A549 (cell line): ENCODE measurements around the gene ADD2. TPM values are rescaled to one million over a fixed set of nuclear protein-coding genes. Genes with fewer than 3 reads are reported as not detected.

Source experiments
- ATAC-seq, 2 experiments: fragments of 200-7000 bp in 1 of 2; fragments of >200 bp in 1 of 2; cut with Nextera tagmentation in 1 of 2; cut with Tn5 transposase in 1 of 2; 3 replicates each; pipeline versions ENCODE4 v1.8.0 to v1.9.1; 2018 to 2020; ENCODE audit warnings: mild to moderate bottlenecking in 1 of 2, moderate library complexity in 1 of 2
- CTCF ChIA-PET: fragments of 300-600 bp; sonication (Branson Sonifier 250); formaldehyde crosslinking; extraction: SDS; loops from one replicate; lab custom pipeline; 2021; ENCODE audit warnings: antibody characterized with exemption, inconsistent platforms; lab: Yijun Ruan, JAX
- POLR2A ChIA-PET: fragments of 350-600 bp; formaldehyde crosslinking; extraction: SDS; loops from one replicate; lab custom pipeline; 2021; ENCODE audit warnings: antibody characterized with exemption, inconsistent platforms; lab: Yijun Ruan, JAX
- DNase-seq, 2 experiments: peaks; one replicate each; pipeline versions ENCODE4 v3.0.0 to v3.0.0-alpha.2; 2011 to 2016; ENCODE audit warnings: low read depth in 1 of 2, low spot score in 1 of 2
- FAIRE-seq: peaks from 2 replicates; lab custom pipeline; 2011; peaks lifted over from hg19 to GRCh38; lab: Jason Lieb, UNC
- H3K27ac ChIP-seq, 2 experiments: fragments of >200 bp; sonication (Bioruptor Twin); formaldehyde crosslinking; 3 replicates each; pipeline ENCODE4 v1.5.1; 2016 to 2017
- H3K4me1 ChIP-seq: fragments of >200 bp; sonication (Bioruptor Twin); formaldehyde crosslinking; 3 replicates; pipeline ENCODE4 v1.6.1; 2016
- H3K4me2 ChIP-seq: fragments of >200 bp; sonication (Bioruptor Twin); formaldehyde crosslinking; 3 replicates; pipeline ENCODE4 v1.6.1; 2016
- H3K4me3 ChIP-seq: fragments of >200 bp; sonication (Bioruptor Twin); formaldehyde crosslinking; 3 replicates; pipeline ENCODE4 v1.5.1; 2016
- H3K9me3 ChIP-seq: fragments of >200 bp; sonication (Bioruptor Twin); formaldehyde crosslinking; 3 replicates; pipeline ENCODE4 v1.6.1; 2016
- ATOH8 ChIP-seq: fragments of 250-450 bp; sonication (Bioruptor Pico); IDR thresholded peaks from 2 replicates; pipeline ENCODE4 v1.5.0; 2020; ENCODE audit warnings: low read depth, mild to moderate bottlenecking, moderate library complexity
- BCL3 ChIP-seq: fragments of >200 bp; sonication (Bioruptor Twin); formaldehyde crosslinking; IDR thresholded peaks from 3 replicates; pipeline ENCODE4 v1.6.1; 2016
- BHLHE40 ChIP-seq: IDR thresholded peaks from 2 replicates; pipeline ENCODE4 v1.6.1; 2012; ENCODE audit warnings: low read depth, low read length, inconsistent platforms
- CBX2 ChIP-seq: fragments of 200-600 bp; sonication (generic); IDR thresholded peaks from 2 replicates; pipeline ENCODE4 v1.6.1; 2016; ENCODE audit warnings: low read depth, mild to moderate bottlenecking, borderline replicate concordance
- CEBPB ChIP-seq, 2 experiments: fragments of >200 bp in 1 of 2; sonication (Bioruptor Twin) in 1 of 2; formaldehyde crosslinking in 1 of 2; IDR thresholded peaks; 2 replicates each; pipeline ENCODE4 v1.6.1; 2012 to 2016
- E2F6 ChIP-seq: IDR thresholded peaks from 2 replicates; pipeline ENCODE4 v1.6.1; 2012; ENCODE audit warnings: low read depth, borderline replicate concordance
- EHF ChIP-seq: fragments of 250-450 bp; sonication (Bioruptor Pico); IDR thresholded peaks from 2 replicates; pipeline ENCODE4 v1.5.0; 2020; ENCODE audit warnings: mild to moderate bottlenecking
- FOSB ChIP-seq: fragments of 250-450 bp; sonication (Bioruptor Pico); IDR thresholded peaks from 2 replicates; pipeline ENCODE4 v1.5.0; 2020; ENCODE audit warnings: mild to moderate bottlenecking, moderate library complexity
- FOXS1 ChIP-seq: fragments of 250-450 bp; sonication (Bioruptor Pico); IDR thresholded peaks from 2 replicates; pipeline ENCODE4 v1.5.0; 2020; ENCODE audit warnings: mild to moderate bottlenecking, moderate library complexity
- GATA3 ChIP-seq: IDR thresholded peaks from 2 replicates; pipeline ENCODE4 v1.6.1; 2012; ENCODE audit warnings: borderline replicate concordance
- HMGXB4 ChIP-seq: fragments of 250-450 bp; sonication (Bioruptor Pico); IDR thresholded peaks from 2 replicates; pipeline ENCODE4 v1.5.0; 2021; ENCODE audit warnings: mild to moderate bottlenecking, moderate library complexity, borderline replicate concordance
- HOXA7 ChIP-seq: fragments of 250-450 bp; sonication (Bioruptor Pico); IDR thresholded peaks from 2 replicates; pipeline ENCODE4 v1.5.0; 2020; ENCODE audit warnings: mild to moderate bottlenecking, moderate library complexity
- JUN ChIP-seq, 2 experiments: fragments of >200 bp; sonication (Bioruptor Twin); formaldehyde crosslinking; IDR thresholded peaks; 2 replicates in 1 of 2; 3 replicates in 1 of 2; pipeline ENCODE4 v1.6.1; 2016 to 2017
- KDM1A ChIP-seq: fragments of 200-600 bp; sonication (generic); IDR thresholded peaks from 2 replicates; pipeline ENCODE4 v1.6.1; 2016; ENCODE audit warnings: low read depth, mild to moderate bottlenecking
- KDM5A ChIP-seq: fragments of 200-600 bp; sonication (generic); IDR thresholded peaks from 2 replicates; pipeline ENCODE4 v1.6.1; 2016; ENCODE audit warnings: antibody characterized with exemption, mild to moderate bottlenecking
- MAZ ChIP-seq: fragments of 150-350 bp; IDR thresholded peaks from 2 replicates; pipeline ENCODE4 v1.6.1; 2014; ENCODE audit warnings: antibody characterized with exemption, low read depth, low read length, borderline replicate concordance
- MYC ChIP-seq: IDR thresholded peaks from 2 replicates; pipeline ENCODE4 v1.6.1; 2012; ENCODE audit warnings: mild to moderate bottlenecking, inconsistent platforms, low read length, improper control_type of control experiment, borderline replicate concordance
- NFE2L2 ChIP-seq: fragments of 150-350 bp; conservative IDR thresholded peaks from 2 replicates; pipeline ENCODE4 v1.6.1; 2014; ENCODE audit warnings: low read length
- NPAS2 ChIP-seq: fragments of 250-450 bp; sonication (Bioruptor Pico); IDR thresholded peaks from 2 replicates; pipeline ENCODE4 v1.8.0; 2022; ENCODE audit warnings: mild to moderate bottlenecking, moderate library complexity, borderline replicate concordance
- PBX3 ChIP-seq: IDR thresholded peaks from 2 replicates; pipeline ENCODE4 v1.6.1; 2012
- POLR2A ChIP-seq: IDR thresholded peaks from 2 replicates; pipeline ENCODE4 v1.6.1; 2012; ENCODE audit warnings: mild to moderate bottlenecking, low read length
- POLR2AphosphoS2 ChIP-seq: conservative IDR thresholded peaks from 2 replicates; pipeline ENCODE4 v1.6.1; 2012; ENCODE audit warnings: low read length, improper control_type of control experiment, inconsistent platforms
- RAD21 ChIP-seq, 2 experiments: fragments of >200 bp in 1 of 2; sonication (Bioruptor Twin) in 1 of 2; formaldehyde crosslinking in 1 of 2; IDR thresholded peaks in 1 of 2; conservative IDR thresholded peaks in 1 of 2; 2 replicates in 1 of 2; 3 replicates in 1 of 2; pipeline ENCODE4 v1.6.1; 2012 to 2018; ENCODE audit warnings: inconsistent platforms in 1 of 2
- RCOR1 ChIP-seq: fragments of 150-350 bp; IDR thresholded peaks from 2 replicates; pipeline ENCODE4 v1.6.1; 2014; ENCODE audit warnings: antibody characterized with exemption, low read length, low read depth
- SMC3 ChIP-seq: fragments of >200 bp; sonication (Bioruptor Twin); formaldehyde crosslinking; IDR thresholded peaks from 3 replicates; pipeline ENCODE4 v1.6.1; 2018; ENCODE audit warnings: inconsistent platforms
- SREBF2 ChIP-seq: fragments of 450-650 bp; IDR thresholded peaks from 2 replicates; pipeline ENCODE4 v1.6.1; 2014; ENCODE audit warnings: mild to moderate bottlenecking, moderate library complexity
- USF2 ChIP-seq: fragments of 450-650 bp; IDR thresholded peaks from 2 replicates; pipeline ENCODE4 v1.6.1; 2014; ENCODE audit warnings: antibody characterized with exemption
- ZSCAN20 ChIP-seq: fragments of 250-450 bp; sonication (Bioruptor Pico); IDR thresholded peaks from 2 replicates; pipeline ENCODE4 v1.8.0; 2022; ENCODE audit warnings: mild to moderate bottlenecking, moderate library complexity
- WGBS: methylation state at CpG from one replicate; pipeline ENCODE4 v1.1.6; 2017; ENCODE audit errors: missing lambda C conversion rate; 5-methylcytosine and 5-hydroxymethylcytosine counted together
- polyA plus RNA-seq, 4 experiments: library from polyadenylated mRNA; depleted of rRNA in 3 of 4; stranded (reverse); fragments of >200 nt; fragmentation: RNase III in 1 of 4; extraction: RNeasy Plus Mini Kit Qiagen cat#74134 plus additional on column Dnase treatment in 1 of 4; gene quantifications; 2 replicates in 3 of 4; 3 replicates in 1 of 4; pipeline ENCODE4 v1.2.3, GENCODE V29; 2011 to 2017

Gene ADD2
- polyA plus RNA-seq, 2 of the 4 experiments (the other 2 are of a cell fraction): 18.0 to 25.5 TPM

- DNase-seq: no peak
- CTCF ChIA-PET: interaction anchor here (0.8 to 7.6 kb wide), 12 partner anchors 10 to 355 kb away, joined by 3 to 57 read pairs (median 8); partner anchors contain the start of gene ANKRD53
- Histone ChIP-seq H3K4me3 (no peak overlapping the region), H3K4me1 (no peaks in the 10 kb centered on the region), H3K27ac (no peak overlapping the region), H3K4me2 (no peak overlapping the region), H3K9me3 (no peaks in the 10 kb centered on the region)
- no peak for ATAC-seq
- TF ChIP-seq BCL3 (no peak), FOXS1 (CRISPR knock-in tag) (no peak), RAD21 (conservative IDR thresholded peaks at IDR 0.05 in 1 of 2, IDR thresholded peaks at IDR 0.05 in 1 of 2) (no peak), ZSCAN20 (CRISPR knock-in tag) (no peak), CBX2 (no peak)
- FAIRE-seq: no peak
- POLR2A ChIA-PET: no interaction called here
- 46% methylated on average over 2 of the region's 2 CpGs for WGBS
Measured at GRCh38 chr2:70658476-70658875, 109.5 kb downstream of the ADD2 start.

GRCh38 chr2:70657246-70657645 lies 110.8 kb downstream of the ADD2 start:
- ChIA-PET CTCF (interaction anchor here (0.6 to 7.6 kb wide), 13 partner anchors 11 to 354 kb away, joined by 3 to 57 read pairs (median 11); partner anchors contain the start of genes ADD2 and FIGLA), POLR2A (no interaction called here)
- no peaks in the 10 kb centered on the region for H3K4me1 ChIP-seq
- H3K4me3 ChIP-seq: no peak overlapping the region
- no peak overlapping the region for H3K4me2 ChIP-seq
- 85% methylated on average over 5 of the region's 5 CpGs for WGBS
- no peak for DNase-seq
- TF ChIP-seq KDM1A (no peak), SREBF2 (no peak), NPAS2 (CRISPR knock-in tag) (no peak), BHLHE40 (no peak), EHF (CRISPR knock-in tag) (no peak), GATA3 (no peak), POLR2A (no peak), HOXA7 (CRISPR knock-in tag) (no peak), ATOH8 (no peak), HMGXB4 (CRISPR knock-in tag) (no peak), FOSB (CRISPR knock-in tag) (no peak)
- no peak overlapping the region for H3K27ac ChIP-seq
- FAIRE-seq: no peak
- H3K9me3 ChIP-seq: no peaks in the 10 kb centered on the region
- no peak for ATAC-seq

GRCh38 chr2:70656421-70657010 lies 111.5 kb downstream of the ADD2 start:
- TF ChIP-seq POLR2AphosphoS2 (no peak), MAZ (no peak), PBX3 (no peak), SMC3 (no peak), FOXS1 (CRISPR knock-in tag) (no peak), NFE2L2 (no peak), JUN (IDR thresholded peaks at IDR 0.05) (no peak), USF2 (no peak), GATA3 (no peak), KDM5A (no peak), RCOR1 (no peak), BHLHE40 (no peak), MYC (no peak), CEBPB (IDR thresholded peaks at IDR 0.05) (no peak), E2F6 (no peak)
- peaks cover 3% of the 10 kb centered on the region; the same call in 1 of the 3 replicates for H3K9me3 ChIP-seq
- no peak overlapping the region for H3K27ac ChIP-seq
- POLR2A ChIA-PET: no interaction called here
- no peak for FAIRE-seq
- no peak overlapping the region for H3K4me3 ChIP-seq
- WGBS: 75% methylated on average over 11 of the region's 11 CpGs
- no peak overlapping the region for H3K4me2 ChIP-seq
- H3K4me1 ChIP-seq: no peaks in the 10 kb centered on the region
- CTCF ChIA-PET: interaction anchor here (0.6 to 7.6 kb wide), 26 partner anchors 11 to 354 kb away, joined by 3 to 57 read pairs (median 5); partner anchors contain the start of genes ADD2 and FIGLA
- DNase-seq: no peak
- no peak for ATAC-seq
